CD4-positive, alpha-beta T cell treated with Interleukin-4 for 1 hour (primary cell): Measurements from ENCODE around the gene NCBP2.
A peak's percentile ranks its signal among the peaks of the same experiment; 100 is the strongest.
"Not testable (repeated sequence)": the region's sequence is repeated elsewhere in the genome, so short reads cannot be mapped to it uniquely, and the experiment has no call there.

Source experiments
- DNase-seq, 2 donors: peaks; one replicate each; pipeline ENCODE4 v3.0.0-alpha.2; 2020 to 2022

Gene NCBP2

GRCh38 chr3:196967412-196968232 is 25.3 kb upstream of the NCBP2 start:
- DNase-seq = no peak

GRCh38 chr3:196966526-196967401 is 24.4 kb upstream of the NCBP2 start:
- DNase-seq = no peak

GRCh38 chr3:196965804-196966173 is 23.5 kb upstream of the NCBP2 start:
- no peak for DNase-seq

- no peak for DNase-seq
Measured at GRCh38 chr3:196965112-196965803, 22.9 kb upstream of the NCBP2 start.

- DNase-seq = no peak
Measured at GRCh38 chr3:196963631-196963953, 21.3 kb upstream of the NCBP2 start.

GRCh38 chr3:196962930-196963630 is 20.8 kb upstream of the NCBP2 start:
- no peak for DNase-seq

GRCh38 chr3:196962108-196962929 is 20.0 kb upstream of the NCBP2 start:
- DNase-seq = no peak

GRCh38 chr3:196954832-196955231 is 12.5 kb upstream of the NCBP2 start:
- no peak for DNase-seq

GRCh38 chr3:196951371-196951770 is 9.0 kb upstream of the NCBP2 start:
- no peak for DNase-seq

- DNase-seq = no peak
Measured at GRCh38 chr3:196949750-196950149, 7.4 kb upstream of the NCBP2 start.

GRCh38 chr3:196949285-196949619 is 6.9 kb upstream of the NCBP2 start:
- DNase-seq = no peak

- no peak for DNase-seq
Measured at GRCh38 chr3:196948442-196949284, 6.3 kb upstream of the NCBP2 start.

GRCh38 chr3:196947860-196948441 is 5.6 kb upstream of the NCBP2 start:
- DNase-seq = no peak

GRCh38 chr3:196947136-196947859 is 5.0 kb upstream of the NCBP2 start:
- no peak for DNase-seq

- DNase-seq = not testable (repeated sequence)
Measured at GRCh38 chr3:196944037-196944790, 1.9 kb upstream of the NCBP2 start.

- DNase-seq = peak in 1 of 2 donors; percentile 28
Measured at GRCh38 chr3:196942915-196943277, 568 bp upstream of the NCBP2 start.

- DNase-seq = peak; percentile 52 to 63
Measured at GRCh38 chr3:196941729-196942225, 551 bp downstream of the NCBP2 start.

GRCh38 chr3:196938576-196938975 is 3.8 kb downstream of the NCBP2 start:
- no peak for DNase-seq

- DNase-seq = no peak
Measured at GRCh38 chr3:196938124-196938523, 4.2 kb downstream of the NCBP2 start.
